Measurements from ENCODE around the gene PHIP. TPM values are rescaled to one million over a fixed set of nuclear protein-coding genes. Genes with fewer than 3 reads are reported as not detected.

The PHIP gene
- total and polyA plus RNA-seq, 2 of the 8 experiments (the other 6 are each of a cell fraction or from before 2014, with no cell fraction given) = 7.3 to 56.2 TPM

GRCh38 chr6:78908621-78909020 is 169.4 kb downstream of the PHIP start:
- Histone ChIP-seq H4K8ac (ENCODE audit: extremely low read depth, insufficient read depth, low read length) (no peak overlapping the region), H3K4me2 (ENCODE audit: insufficient read depth in 1 of 2, low read depth in 2 of 2, low read length in 2 of 2) (no peak overlapping the region)
- TF ChIP-seq SP4 (IDR thresholded peaks at IDR 0.05; ENCODE audit: low read length) = no peak
- no peak for TF ChIP-seq SIX5 (IDR thresholded peaks at IDR 0.05; ENCODE audit: low read depth, low read length)
- no peak for TF ChIP-seq E2F6 (IDR thresholded peaks at IDR 0.05)
- no peak for TF ChIP-seq CTBP2 (IDR thresholded peaks at IDR 0.05; ENCODE audit: borderline replicate concordance, insufficient read depth, insufficient read length, low read length)
- TF ChIP-seq RAD21 (IDR thresholded peaks at IDR 0.05 in 1 of 2, conservative IDR thresholded peaks at IDR 0.05 in 1 of 2; ENCODE audit: low read depth in 2 of 2, low read length in 2 of 2) = no peak
- TF ChIP-seq BRCA1 (IDR thresholded peaks at IDR 0.05; ENCODE audit: low read depth, low read length) = no peak
- no peak for TF ChIP-seq ATF3 (IDR thresholded peaks at IDR 0.05; ENCODE audit: insufficient read depth, low read depth, low read length)
- no peak for TF ChIP-seq TBP (IDR thresholded peaks at IDR 0.05; ENCODE audit: low read depth, low read length)
- no peak for TF ChIP-seq CBX5 (IDR thresholded peaks at IDR 0.05; ENCODE audit: low read depth, low read length)
- no peak for TF ChIP-seq KDM5A (IDR thresholded peaks at IDR 0.05; ENCODE audit: low read length)
- TF ChIP-seq SUZ12 (IDR thresholded peaks at IDR 0.05; ENCODE audit: low read length) = no peak
- no peak for TF ChIP-seq CBX8 (IDR thresholded peaks at IDR 0.05; ENCODE audit: borderline replicate concordance, low read depth, low read length)

More at GRCh38 chr6:78908621-78909020, 169.4 kb downstream of the PHIP start:
- Histone ChIP-seq H2BK12ac (ENCODE audit: low read depth, low read length) (no peak overlapping the region), H2AFZ (ENCODE audit: low read length) (no peak overlapping the region), H3K14ac (ENCODE audit: insufficient read length) (no peak overlapping the region), H2AK5ac (ENCODE audit: low read depth, low read length) (no peak overlapping the region), H4K20me1 (replicated peaks in 1 of 2; ENCODE audit: control insufficient read depth in 1 of 2, insufficient read depth in 2 of 2, low read length in 2 of 2) (peaks cover 0 to 2% of the 10 kb centered on the region in 2 experiments), H3K23ac (ENCODE audit: insufficient read length) (no peak overlapping the region), H2BK120ac (replicated peaks; ENCODE audit: low read depth, low read length) (no peak overlapping the region), H2BK5ac (ENCODE audit: low read depth, low read length) (no peak overlapping the region), H3K27me3 (replicated peaks in 1 of 4; ENCODE audit: control insufficient read depth in 3 of 4, extremely low read depth in 1 of 4, insufficient read depth in 3 of 4, low read length in 3 of 4) (peaks cover 0 to 9% (median 4%) of the 10 kb centered on the region in 4 experiments; a peak in 6 of 7 replicates), H3K9me3 (ENCODE audit: insufficient read depth in 2 of 2, low read depth in 1 of 2, low read length in 1 of 2) (no peaks in the 10 kb centered on the region), H2BK15ac (ENCODE audit: low read length) (no peak overlapping the region), H3K79me1 (ENCODE audit: low read depth, low read length) (no peaks in the 10 kb centered on the region; the same call in 1 of the 2 replicates), H3K56ac (replicated peaks; ENCODE audit: insufficient read length, low read depth, low read length) (no peak overlapping the region), H4K91ac (replicated peaks; ENCODE audit: insufficient read length, low read length) (no peak overlapping the region), H2BK20ac (ENCODE audit: low read length) (no peak overlapping the region), H3K79me2 (ENCODE audit: control insufficient read depth in 1 of 2, insufficient read depth in 2 of 2, low read length in 2 of 2) (no peaks in the 10 kb centered on the region), H3K4ac (replicated peaks; ENCODE audit: insufficient read length, low read depth, low read length) (no peak overlapping the region), H3K23me2 (ENCODE audit: low read depth, low read length) (peaks cover 7% of the 10 kb centered on the region), H3K27ac (ENCODE audit: low read depth, low read length) (no peak overlapping the region), H3K9ac (replicated peaks in 1 of 4; ENCODE audit: extremely low read depth in 1 of 4, low read depth in 3 of 4, low read length in 3 of 4) (no peak overlapping the region), H3K4me3 (ENCODE audit: extremely low read depth in 1 of 4, insufficient read depth in 2 of 4, low read depth in 3 of 4, low read length in 4 of 4) (no peak overlapping the region), H3K36me3 (ENCODE audit: control insufficient read depth in 2 of 4, insufficient read depth in 4 of 4, low read length in 3 of 4) (no peaks in the 10 kb centered on the region), H3K18ac (ENCODE audit: extremely low read depth, low read length) (no peak overlapping the region), H3K4me1 (replicated peaks in 1 of 4; ENCODE audit: control insufficient read depth in 3 of 4, insufficient read depth in 4 of 4, low read length in 3 of 4) (peaks cover 0 to 7% (median 1%) of the 10 kb centered on the region in 4 experiments; a peak in 4 of 7 replicates), H4K5ac (ENCODE audit: insufficient read length, low read depth, low read length) (no peak overlapping the region)
- ChIA-PET CTCF (ENCODE audit: partially characterized antibody) (no interaction called here), POLR2A (ENCODE audit: partially characterized antibody) (interaction anchor here (0.8 kb wide), 1 partner anchor 226 kb away, joined by 3 read pairs; no protein-coding TSS in a partner anchor)
- WGBS, 2 experiments (ENCODE audit: extremely low coverage in 1 of 2, insufficient coverage in 1 of 2, insufficient read length in 1 of 2, insufficient replicate concordance in 2 of 2, low coverage in 1 of 2, low lambda C conversion rate in 2 of 2, missing lambda C conversion rate in 1 of 2) = 87% methylated on average over 2 of the region's 2 CpGs; no CpG with 5 or more reads in 1 of the 2 experiments
- DNase-seq (ENCODE audit: low read depth in 1 of 2, low spot score in 2 of 2) (no peak), FAIRE-seq (no peak)

All from H1 (cell line).